ENCODE measurements around the gene DNTT.

GRCh38 chr10:96281444-96282029 lies 22.7 kb upstream of the DNTT start:
- TF ChIP-seq ZNF416 (tag by site-specific recombination; IDR thresholded peaks at IDR 0.05) = no peak
- TF ChIP-seq ZNF785 (tag by site-specific recombination; IDR thresholded peaks at IDR 0.05) = no peak
- TF ChIP-seq ZNF311 (tag by site-specific recombination; IDR thresholded peaks at IDR 0.05; ENCODE audit: borderline replicate concordance) = no peak
- TF ChIP-seq CTCF (tag by site-specific recombination; IDR thresholded peaks at IDR 0.05) = no peak
- no peak for TF ChIP-seq ZNF280D (tag by site-specific recombination; IDR thresholded peaks at IDR 0.05)
- TF ChIP-seq ZNF114 (tag by site-specific recombination; IDR thresholded peaks at IDR 0.05) = no peak
- no peak for TF ChIP-seq ZNF10 (tag by site-specific recombination; IDR thresholded peaks at IDR 0.05)
- TF ChIP-seq ZNF214 (tag by site-specific recombination; IDR thresholded peaks at IDR 0.05; ENCODE audit: borderline replicate concordance) = no peak
- TF ChIP-seq SCRT1 (tag by site-specific recombination; IDR thresholded peaks at IDR 0.05; ENCODE audit: borderline replicate concordance) = no peak
- TF ChIP-seq ZNF580 (tag by site-specific recombination; IDR thresholded peaks at IDR 0.05) = no peak
- TF ChIP-seq ZNF621 (tag by site-specific recombination; IDR thresholded peaks at IDR 0.05) = no peak
- TF ChIP-seq ZFP37 (tag by site-specific recombination; IDR thresholded peaks at IDR 0.05) = no peak
- TF ChIP-seq ZNF48 (tag by site-specific recombination; IDR thresholded peaks at IDR 0.05) = no peak
- no peak for TF ChIP-seq ZBTB20 (tag by site-specific recombination; IDR thresholded peaks at IDR 0.05)

Measured in HEK293 (cell line).